GM23248 (cell line): ENCODE data around the gene IFIT1B. TPM values are rescaled to one million over a fixed set of nuclear protein-coding genes. Genes with fewer than 3 reads are reported as not detected.

ENCODE experiments used
- DNase-seq: peaks from one replicate; pipeline ENCODE4 v3.0.0-alpha.2; 2015
- H2AFZ ChIP-seq: fragments of 200-600 bp; sonication (generic); 2 replicates; pipeline ENCODE4 v1.6.1; 2016; ENCODE audit warnings: antibody characterized with exemption
- H3F3A ChIP-seq: fragments of 200-600 bp; sonication (generic); 2 replicates; pipeline ENCODE4 v1.6.1; 2016; ENCODE audit warnings: mild to moderate bottlenecking, antibody characterized with exemption, mixed run types; ENCODE audit not compliant: insufficient read depth
- H3K27ac ChIP-seq: fragments of 200-600 bp; sonication (generic); 2 replicates; pipeline ENCODE4 v1.5.1; 2016; ENCODE audit warnings: mild to moderate bottlenecking
- H3K27me3 ChIP-seq: fragments of 200-600 bp; sonication (generic); replicated peaks from 2 replicates; pipeline ENCODE4 v1.6.1; 2016; ENCODE audit warnings: mild to moderate bottlenecking; ENCODE audit not compliant: insufficient read depth
- H3K36me3 ChIP-seq: fragments of 200-600 bp; sonication (generic); 2 replicates; pipeline ENCODE4 v1.6.1; 2016; ENCODE audit warnings: low read depth, mild to moderate bottlenecking
- H3K4me1 ChIP-seq: fragments of 200-600 bp; sonication (generic); 2 replicates; pipeline ENCODE4 v1.6.1; 2016; ENCODE audit warnings: mild to moderate bottlenecking; ENCODE audit not compliant: insufficient read depth
- H3K4me2 ChIP-seq: fragments of 200-600 bp; sonication (generic); one replicate; pipeline ENCODE4 v1.6.1; 2016; ENCODE audit warnings: mild to moderate bottlenecking; ENCODE audit not compliant: unreplicated experiment
- H3K4me3 ChIP-seq: fragments of 200-600 bp; sonication (generic); 2 replicates; pipeline ENCODE4 v1.5.1; 2016; ENCODE audit warnings: mild to moderate bottlenecking
- H3K79me2 ChIP-seq: fragments of 200-600 bp; sonication (generic); 2 replicates; pipeline ENCODE4 v1.6.1; 2016; ENCODE audit warnings: mild to moderate bottlenecking; ENCODE audit not compliant: insufficient read depth
- H3K9ac ChIP-seq: fragments of 200-600 bp; sonication (generic); 2 replicates; pipeline ENCODE4 v1.6.1; 2016; ENCODE audit warnings: mild to moderate bottlenecking
- H3K9me2 ChIP-seq: fragments of 200-600 bp; sonication (generic); 2 replicates; pipeline ENCODE4 v1.6.1; 2016; ENCODE audit warnings: mixed run types, mild to moderate bottlenecking, moderate library complexity; ENCODE audit not compliant: insufficient read depth
- H3K9me3 ChIP-seq: fragments of 200-600 bp; sonication (generic); one replicate; pipeline ENCODE4 v1.6.1; 2017; ENCODE audit warnings: low read depth
- H4K20me1 ChIP-seq: fragments of 200-600 bp; sonication (generic); 2 replicates; pipeline ENCODE4 v1.6.0; 2016; ENCODE audit not compliant: insufficient read depth
- EZH2 ChIP-seq: fragments of 200-600 bp; sonication (generic); IDR thresholded peaks from 2 replicates; pipeline ENCODE4 v1.6.1; 2018; ENCODE audit warnings: antibody characterized with exemption, mild to moderate bottlenecking; ENCODE audit not compliant: insufficient read depth, poor library complexity, severe bottlenecking
- EZH2phosphoT487 ChIP-seq: fragments of 200-600 bp; sonication (generic); IDR thresholded peaks from 2 replicates; pipeline ENCODE4 v1.6.1; 2018; ENCODE audit warnings: antibody characterized with exemption, moderate library complexity, mild to moderate bottlenecking, low read depth; ENCODE audit not compliant: insufficient read depth
- WGBS, 2 experiments: methylation state at CpG; one replicate each; pipeline ENCODE4 v1.1.6; 2015 to 2017; ENCODE audit warnings: low lambda C conversion rate in 2 of 2, low coverage in 1 of 2; ENCODE audit errors: missing lambda C conversion rate in 2 of 2; 5-methylcytosine and 5-hydroxymethylcytosine counted together
- in situ Hi-C: fragments of 300-500 bp; cut with MboI; formaldehyde crosslinking; loops from 2 replicates; pipeline ENCODE4 v1.15.0; 2020
- polyA plus RNA-seq: library from polyadenylated mRNA; unstranded; fragments of >200 nt; fragmentation: Nextera tagmentation; extraction: Ambion mirVana; gene quantifications from 2 replicates; pipeline ENCODE4 v1.2.1, GENCODE V29; 2016
- total RNA-seq: library from RNA; depleted of rRNA; stranded (reverse); fragments of >200 nt; shearing (Covaris generic); gene quantifications from 2 replicates; pipeline ENCODE4 v1.2.3, GENCODE V29; 2014

The IFIT1B gene
- total and polyA plus RNA-seq, 2 experiments from 2014 or later = not detected

DNA sequence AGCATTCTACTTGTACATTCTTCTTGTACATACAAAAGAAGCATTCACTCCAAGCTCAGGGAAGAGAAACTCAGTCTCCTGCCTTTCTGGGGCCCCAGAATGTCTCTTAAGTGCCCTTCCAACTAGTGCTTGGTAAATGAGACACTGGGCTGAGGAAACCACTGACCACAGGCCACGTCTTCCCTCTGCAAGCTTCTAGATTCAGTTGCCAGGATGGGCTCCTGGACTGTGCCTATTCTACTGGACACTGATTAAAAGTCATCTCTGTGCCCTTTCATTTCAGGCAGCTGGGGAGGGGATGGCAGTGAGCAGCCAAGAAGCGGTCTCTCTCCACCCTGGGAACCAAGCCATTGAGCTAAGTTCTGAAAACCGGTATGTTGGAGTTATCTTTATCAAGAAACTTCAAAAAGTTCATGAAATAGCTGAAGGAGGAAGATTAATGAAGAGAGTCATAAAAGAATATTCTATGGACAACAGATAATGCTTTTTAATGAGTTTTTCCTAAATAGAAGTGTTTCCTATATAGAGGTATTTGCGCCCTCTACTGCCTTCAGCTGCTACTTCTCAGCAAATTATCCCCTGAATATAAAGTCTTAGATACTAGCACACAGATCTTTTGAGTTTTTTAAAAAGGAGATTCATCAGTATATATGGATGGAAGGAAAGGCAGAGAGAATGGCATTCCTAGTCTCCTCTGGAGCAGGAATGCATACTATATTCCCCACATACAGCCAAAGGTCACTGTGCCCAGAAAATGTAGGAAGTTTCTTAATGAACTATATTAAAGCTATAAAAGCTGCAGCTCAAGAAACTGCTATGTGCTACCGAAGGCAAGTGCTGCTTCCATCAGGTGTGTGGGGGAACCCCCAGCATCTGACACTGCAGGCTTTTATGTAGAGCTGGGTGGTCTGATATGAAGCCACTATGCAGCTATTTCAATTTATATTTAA lies 8.4 kb upstream of the IFIT1B start:
- peak; percentile 79 for DNase-seq
- peak overlapping the region; percentile 62 for H2AFZ ChIP-seq
- 45 to 46% methylated on average over 5 of the region's 5 CpGs for WGBS, 2 experiments

DNA sequence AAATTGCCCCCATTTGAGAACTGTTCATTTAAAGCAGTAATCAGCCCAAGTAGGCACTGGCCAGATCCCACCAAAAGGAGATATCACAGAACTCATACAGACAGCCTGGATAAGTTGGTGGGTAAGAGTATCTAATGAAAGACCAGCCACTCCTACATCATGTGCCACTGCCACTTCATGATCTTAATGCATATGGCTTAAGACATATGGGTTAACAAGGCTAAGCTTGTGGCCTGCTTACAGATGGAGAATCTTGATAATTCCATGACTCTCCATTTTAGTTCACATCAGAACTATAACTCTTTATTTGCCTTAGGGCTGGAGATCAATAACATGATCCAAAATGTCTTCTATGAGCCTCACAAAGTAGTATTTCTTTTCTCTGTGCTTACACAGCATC lies 6.8 kb upstream of the IFIT1B start:
- Histone ChIP-seq H3K79me2 (no peaks in the 10 kb centered on the region), H3F3A (peaks cover 26% of the 10 kb centered on the region), H3K9me2 (no peaks in the 10 kb centered on the region), H3K9ac (no peak overlapping the region), H3K4me1 (peaks cover 39% of the 10 kb centered on the region), H3K9me3 (no peaks in the 10 kb centered on the region), H2AFZ (no peak overlapping the region), H3K4me2 (no peak overlapping the region), H3K27me3 (no peaks in the 10 kb centered on the region), H3K4me3 (no peak overlapping the region), H3K36me3 (no peaks in the 10 kb centered on the region), H3K27ac (no peak overlapping the region), H4K20me1 (no peaks in the 10 kb centered on the region)
- in situ Hi-C loops = loop anchor here (5.0 kb wide), 1 partner anchor 114 kb away; no protein-coding TSS in a partner anchor
- DNase-seq = no peak
- no peak for TF ChIP-seq EZH2phosphoT487
- no peak for TF ChIP-seq EZH2

More for the DNA sequence above, 8.4 kb upstream of the IFIT1B start:
- Histone ChIP-seq H3K9me2 (no peaks in the 10 kb centered on the region), H3K79me2 (no peaks in the 10 kb centered on the region), H3K27me3 (no peaks in the 10 kb centered on the region), H3K36me3 (no peaks in the 10 kb centered on the region), H3F3A (peaks cover 17% of the 10 kb centered on the region), H3K4me2 (peak overlapping the region; percentile 45), H3K9ac (peak overlapping the region; percentile 55), H4K20me1 (no peaks in the 10 kb centered on the region), H3K9me3 (no peaks in the 10 kb centered on the region), H3K4me3 (no peak overlapping the region), H3K4me1 (peaks cover 34% of the 10 kb centered on the region), H3K27ac (peak overlapping the region; percentile 61)
- in situ Hi-C loops = loop anchor here (5.0 kb wide), 1 partner anchor 112 kb away; no protein-coding TSS in a partner anchor
- TF ChIP-seq EZH2phosphoT487 (no peak), EZH2 (no peak)

DNA sequence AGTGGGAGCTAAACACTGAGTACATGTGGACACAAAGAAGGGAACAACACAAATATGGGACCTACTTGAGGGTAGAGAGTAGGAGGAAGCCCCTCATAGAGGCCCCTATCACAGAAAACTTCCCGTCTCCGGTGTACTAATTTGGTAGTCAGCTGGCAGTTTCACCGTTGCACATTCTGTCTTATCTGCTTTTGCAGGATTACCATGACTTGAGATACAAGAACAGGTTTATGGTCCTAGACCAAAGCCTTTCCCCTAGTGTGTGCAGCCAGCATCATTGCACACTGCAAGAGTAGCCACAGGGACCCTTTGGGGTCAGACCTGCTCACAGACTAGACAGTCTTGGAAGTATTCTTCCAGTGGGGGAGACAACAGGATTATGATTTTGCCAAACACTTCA lies 5.9 kb upstream of the IFIT1B start:
- Histone ChIP-seq H3K4me1 (peaks cover 39% of the 10 kb centered on the region), H3K27ac (no peak overlapping the region), H3K79me2 (no peaks in the 10 kb centered on the region), H3K4me2 (no peak overlapping the region), H2AFZ (no peak overlapping the region), H3K9ac (no peak overlapping the region), H3K9me2 (no peaks in the 10 kb centered on the region), H4K20me1 (no peaks in the 10 kb centered on the region), H3F3A (peaks cover 26% of the 10 kb centered on the region), H3K27me3 (no peaks in the 10 kb centered on the region), H3K9me3 (no peaks in the 10 kb centered on the region), H3K4me3 (no peak overlapping the region), H3K36me3 (no peaks in the 10 kb centered on the region)
- 91 to 93% methylated on average over 3 of the region's 3 CpGs for WGBS, 2 experiments
- in situ Hi-C loops = loop anchor here (5.0 kb wide), 1 partner anchor 115 kb away; no protein-coding TSS in a partner anchor
- no peak for DNase-seq
- TF ChIP-seq EZH2 (no peak), EZH2phosphoT487 (no peak)

DNA sequence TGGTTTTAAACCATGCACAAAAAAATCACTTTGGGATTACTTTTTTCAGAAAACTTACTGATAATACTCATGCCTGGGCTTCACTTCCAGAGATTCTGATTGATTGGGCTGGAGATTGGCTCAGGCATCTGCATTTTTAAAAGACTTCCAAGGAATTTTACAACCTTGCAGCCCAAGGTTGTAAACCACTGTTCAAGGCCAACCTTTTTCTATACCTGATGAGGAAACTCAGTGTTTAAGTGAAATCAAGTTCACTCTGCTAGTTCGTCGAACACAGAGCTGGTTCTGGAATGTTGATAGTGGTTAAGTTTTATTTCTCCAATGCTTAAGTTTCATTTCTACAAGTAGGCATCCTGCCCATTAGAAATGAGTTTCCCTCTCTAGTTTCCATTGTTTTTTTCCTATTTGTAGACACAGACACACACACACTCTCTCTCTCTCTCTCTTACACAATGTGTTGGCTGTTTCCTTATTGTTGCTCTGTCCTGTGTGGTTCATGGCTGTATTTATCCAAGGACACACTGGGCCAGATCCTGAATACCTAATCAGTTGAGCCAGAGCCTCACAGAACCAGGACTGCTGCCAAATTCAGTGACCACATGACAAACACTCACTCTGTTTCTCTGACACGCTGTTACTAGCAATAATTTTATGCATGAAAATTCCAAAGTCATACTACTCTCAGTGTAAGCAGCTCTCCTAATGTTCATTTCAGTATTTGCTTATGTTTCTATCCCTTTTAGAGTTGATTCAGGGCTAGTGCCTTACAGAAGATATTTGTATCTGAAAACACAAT lies 3.7 kb upstream of the IFIT1B start:
- TF ChIP-seq EZH2phosphoT487 (no peak), EZH2 (no peak)
- H3K27ac ChIP-seq = peak overlapping the region; percentile 84
- in situ Hi-C loops = loop anchor here (5.0 kb wide), 1 partner anchor 117 kb away; no protein-coding TSS in a partner anchor
- 1 to 4% methylated on average over 3 of the region's 3 CpGs for WGBS, 2 experiments
- H2AFZ ChIP-seq = peak overlapping the region; percentile 38
- peaks cover 25% of the 10 kb centered on the region for H3K4me1 ChIP-seq
- no peaks in the 10 kb centered on the region for H3K9me3 ChIP-seq
- no peaks in the 10 kb centered on the region for H4K20me1 ChIP-seq
- peak overlapping the region; percentile 59 for H3K4me2 ChIP-seq
- no peaks in the 10 kb centered on the region for H3K27me3 ChIP-seq
- 0 out of 2 replicates have a peak overlapping the region, but pooled peaks have one; percentile 13 for H3K4me3 ChIP-seq
- H3K36me3 ChIP-seq = no peaks in the 10 kb centered on the region
- H3K79me2 ChIP-seq = no peaks in the 10 kb centered on the region
- no peaks in the 10 kb centered on the region for H3K9me2 ChIP-seq
- peak overlapping the region; percentile 61 for H3K9ac ChIP-seq
- peaks cover 26% of the 10 kb centered on the region for H3F3A ChIP-seq
- DNase-seq = peak; percentile 95
